NCI-H187 (cell line): Measurements from ENCODE around the gene PNPLA2.

Experiments
- DNase-seq, 2 experiments: peaks; one replicate each; lab custom pipeline; 2025; lab: John Stamatoyannopoulos, UW

The PNPLA2 gene

DNA sequence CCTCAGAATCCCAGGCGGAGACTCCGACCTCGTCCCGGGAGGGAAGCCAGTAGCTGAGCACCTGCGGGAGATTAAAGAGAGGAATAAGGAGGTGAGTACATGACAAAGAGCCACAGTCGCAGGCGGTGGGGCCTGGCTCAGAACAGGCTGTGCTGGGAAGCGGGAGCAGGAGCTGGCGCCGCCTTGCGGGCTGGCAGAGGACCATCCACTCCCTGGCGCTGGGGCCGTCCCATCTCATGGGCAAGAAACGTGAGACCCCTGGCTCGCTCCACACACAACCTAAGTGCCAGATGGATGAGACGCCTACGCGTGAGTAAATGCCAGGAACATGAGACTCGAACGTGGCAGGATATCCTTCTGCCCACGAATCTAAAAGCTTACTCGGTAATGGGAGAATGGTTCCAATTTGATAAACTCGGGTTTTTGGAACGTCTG is 35.1 kb upstream of the PNPLA2 start:
- peak; percentile 31 to 81 for DNase-seq

DNA sequence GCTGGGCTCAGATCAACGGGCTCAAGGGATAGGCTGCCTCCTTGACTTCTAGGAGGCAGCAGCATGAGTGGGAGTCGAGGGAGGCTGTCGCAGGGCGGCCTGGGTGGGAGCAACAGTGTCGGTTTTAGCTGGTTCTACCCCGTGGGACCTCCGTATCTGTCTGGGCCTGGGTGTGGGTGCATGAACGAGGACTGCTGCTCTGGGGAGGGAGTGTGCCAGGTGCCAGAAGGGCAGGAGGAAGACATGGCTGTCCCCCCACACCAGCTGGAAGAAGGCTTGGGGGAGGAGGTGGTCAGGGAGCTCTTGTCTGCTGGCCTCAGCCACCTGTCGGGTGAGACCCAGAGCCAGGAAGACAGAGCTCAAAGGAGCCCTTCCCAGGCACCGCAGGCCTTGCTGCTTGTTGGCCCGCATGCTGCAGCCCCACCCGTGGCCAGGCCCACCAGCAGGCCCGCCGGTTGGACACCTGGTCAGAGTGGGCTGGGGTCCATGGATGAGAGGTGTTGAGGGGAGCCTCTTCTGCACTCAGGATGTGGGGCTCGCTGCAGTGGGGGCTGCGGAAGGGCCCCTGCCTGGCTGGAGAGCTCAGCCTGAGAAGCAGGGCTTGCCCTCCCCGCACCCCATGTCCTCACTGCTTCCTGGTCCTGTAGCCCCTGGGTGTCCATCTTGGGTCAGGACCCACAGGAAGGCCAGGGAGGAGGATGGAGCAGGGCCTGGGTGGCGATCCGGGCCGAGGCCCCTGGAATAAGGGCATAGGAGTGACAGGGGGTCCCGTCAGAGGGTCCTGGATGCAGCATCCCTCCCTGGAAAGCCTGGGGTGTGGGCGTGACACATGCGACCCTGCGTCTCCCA is 32.3 kb upstream of the PNPLA2 start:
- DNase-seq, result no peak

DNA sequence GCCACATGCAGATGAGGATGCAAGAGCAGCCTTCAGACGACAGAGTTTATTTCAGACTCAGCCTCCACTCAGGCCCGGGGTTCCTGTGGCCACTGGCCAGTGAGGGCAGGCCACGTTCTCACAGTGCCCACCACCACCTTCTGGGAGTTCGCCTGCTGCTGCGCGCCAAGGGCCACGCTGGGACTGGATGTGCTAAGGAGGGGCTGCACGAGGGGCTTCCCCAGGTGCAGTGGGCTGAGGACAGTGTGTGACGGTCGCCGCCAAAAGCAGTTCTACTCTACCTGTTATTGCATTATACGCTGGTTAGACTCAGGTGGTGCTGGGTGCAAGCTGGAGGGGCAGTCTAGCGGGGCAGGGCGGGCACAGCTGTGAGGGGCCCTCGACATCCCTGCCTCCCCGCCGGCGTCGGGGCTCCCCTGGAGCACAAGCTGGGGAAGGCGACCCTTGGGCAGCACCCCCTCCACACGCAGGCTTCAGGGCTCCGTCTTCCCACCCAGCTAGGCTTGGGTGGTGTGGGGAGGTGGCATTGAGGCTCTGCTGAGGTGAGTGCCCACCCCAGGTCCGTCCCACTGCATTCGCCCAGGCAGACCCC is 31.5 kb upstream of the PNPLA2 start:
- no peak for DNase-seq

DNA sequence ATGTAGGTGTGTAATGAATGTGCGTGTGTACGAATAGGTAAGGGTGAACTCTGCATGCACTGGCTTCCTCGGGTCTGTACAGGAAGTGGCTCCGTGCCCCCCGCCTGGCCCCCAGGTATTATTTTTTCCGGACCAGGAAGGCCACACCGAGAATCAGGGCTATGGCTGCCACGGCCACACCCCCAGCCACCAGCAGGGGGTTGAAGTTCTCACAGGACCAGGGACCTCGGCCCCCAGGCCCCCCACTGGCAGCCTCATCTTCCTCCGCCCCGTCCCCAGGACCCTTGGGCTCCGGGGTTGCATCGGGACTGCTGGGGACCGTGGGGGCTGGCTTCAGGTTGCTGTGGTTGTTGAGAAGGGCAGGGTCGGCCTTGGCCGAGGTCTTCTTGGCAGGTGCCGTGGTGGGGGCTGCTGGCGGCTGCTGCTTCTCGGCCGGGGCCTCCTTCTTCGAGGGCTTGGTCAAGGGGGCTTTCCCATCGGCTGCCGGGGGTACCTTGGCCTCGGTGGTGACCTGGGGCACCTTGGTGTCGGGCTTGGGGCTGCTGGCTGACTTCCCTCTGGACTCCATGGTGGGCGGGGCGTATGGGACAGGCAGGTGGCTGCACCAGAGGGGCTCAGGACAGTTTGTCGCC is 30.6 kb upstream of the PNPLA2 start:
- no peak for DNase-seq

DNA sequence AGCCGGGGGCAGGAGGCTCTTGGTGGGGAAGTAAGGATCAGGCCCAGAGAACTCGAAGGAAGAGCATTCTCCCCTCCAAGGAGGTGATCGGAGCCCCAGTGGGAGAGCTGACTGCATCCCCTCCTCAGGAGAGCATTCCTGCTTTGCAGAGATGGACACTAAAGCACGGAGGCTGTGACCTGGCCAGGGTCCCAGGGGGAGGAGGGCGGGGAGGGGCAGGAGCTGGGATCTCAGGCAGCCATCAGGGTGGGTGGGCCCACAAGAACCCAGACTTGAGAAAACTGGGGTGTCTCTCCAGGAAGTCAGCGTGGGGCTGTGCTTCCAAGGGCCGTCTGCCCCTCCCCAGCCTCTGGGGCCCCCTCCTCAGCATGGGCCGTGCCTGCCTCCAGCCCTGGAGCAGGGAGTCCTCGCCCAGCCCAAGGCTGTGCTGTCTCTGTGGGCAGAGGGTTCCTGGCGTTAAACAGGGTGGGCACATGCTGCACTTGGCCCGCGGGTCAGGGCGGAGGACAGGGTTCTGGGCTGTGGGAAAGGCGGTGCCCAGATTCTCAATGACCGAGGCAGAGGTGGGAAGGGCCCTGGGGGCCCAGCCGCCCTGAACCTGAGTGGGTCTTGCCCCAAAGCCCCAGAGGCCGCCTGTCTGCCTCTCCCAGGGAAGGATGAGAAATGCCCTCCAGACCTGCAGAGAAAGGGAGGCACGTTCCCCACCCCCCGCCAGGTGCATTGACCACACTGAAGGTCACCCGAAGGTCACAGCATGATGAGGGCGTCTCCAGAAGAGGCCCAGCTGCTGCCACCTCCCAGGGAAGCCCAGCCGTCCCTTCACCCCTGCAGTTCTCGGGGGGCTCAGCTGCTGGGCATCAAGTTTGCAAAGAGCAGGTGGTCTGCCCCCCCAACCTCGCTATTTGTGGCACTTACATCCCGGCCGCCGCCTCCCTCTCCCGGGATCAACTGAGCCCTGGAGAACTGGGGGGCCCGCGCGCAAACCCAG is 29.5 kb upstream of the PNPLA2 start:
- DNase-seq, result no peak

DNA sequence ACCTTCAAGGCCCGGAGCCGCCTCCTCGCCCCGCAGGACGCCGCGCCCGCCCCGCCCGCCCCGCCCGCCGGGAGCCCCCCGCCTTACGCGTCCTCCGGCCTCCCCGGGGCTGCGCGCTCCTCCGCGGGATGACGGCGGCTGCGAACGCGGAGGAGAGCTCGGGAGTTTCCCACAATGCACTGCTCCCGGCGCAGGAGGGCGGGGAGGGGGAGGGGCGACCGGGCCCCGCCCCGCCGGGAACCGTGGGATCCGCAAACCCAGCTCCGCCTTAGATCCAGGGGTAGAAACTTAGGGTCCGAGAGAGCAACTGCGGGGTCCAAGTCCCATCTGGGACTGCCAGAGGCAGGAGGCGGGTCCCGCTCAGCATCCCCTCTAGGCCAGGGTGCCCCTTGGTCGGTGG is 28.8 kb upstream of the PNPLA2 start, which contains the start of gene CEND1:
Gene CEND1 (minus strand): TSS at position 148 of the 400 bp plus-strand sequence. CDS start 1,514 bp downstream, outside the sequence.
- DNase-seq, result peak in 1 of 2 experiments; percentile 34

DNA sequence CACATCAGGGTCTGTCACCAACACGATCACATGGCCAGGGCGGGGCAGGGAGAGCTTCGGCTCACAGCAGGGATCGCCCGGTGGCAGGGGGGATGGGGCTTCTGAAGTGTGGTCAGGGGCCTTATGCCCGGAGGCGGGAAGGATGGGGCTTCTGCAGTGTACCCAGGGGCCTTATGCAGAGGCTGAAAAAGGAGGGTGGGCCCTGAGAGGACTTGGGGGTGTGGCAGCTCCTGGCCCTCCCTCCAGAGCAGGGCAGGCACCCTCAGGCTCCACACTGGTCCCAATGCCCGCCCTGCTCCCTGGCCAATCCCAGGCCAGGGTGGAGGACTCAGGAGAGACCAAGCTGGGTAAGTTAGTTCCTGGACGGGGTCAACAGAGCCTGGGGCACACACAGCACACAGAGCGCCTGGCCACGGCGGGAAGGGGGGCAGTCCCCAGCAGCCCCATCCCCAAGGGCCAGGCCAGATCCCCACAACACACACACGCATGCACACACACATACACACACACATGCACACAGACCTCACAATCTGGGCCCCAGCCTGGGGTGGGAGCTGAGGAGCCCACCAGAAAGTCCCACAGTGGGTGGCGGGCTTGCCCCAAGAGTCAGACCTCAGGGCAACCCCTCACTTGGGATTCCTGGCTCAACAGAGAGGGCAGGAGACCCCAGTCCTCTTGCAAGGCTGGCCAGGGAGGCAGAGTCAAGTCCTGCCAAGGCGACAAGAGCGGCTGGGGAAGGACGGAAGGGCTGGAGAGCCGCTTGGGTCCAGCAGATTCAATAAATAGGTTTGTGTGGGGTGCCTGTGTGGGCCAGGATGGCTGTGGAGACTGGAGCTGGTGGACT is 27.8 kb upstream of the PNPLA2 start:
- DNase-seq, result no peak

DNA sequence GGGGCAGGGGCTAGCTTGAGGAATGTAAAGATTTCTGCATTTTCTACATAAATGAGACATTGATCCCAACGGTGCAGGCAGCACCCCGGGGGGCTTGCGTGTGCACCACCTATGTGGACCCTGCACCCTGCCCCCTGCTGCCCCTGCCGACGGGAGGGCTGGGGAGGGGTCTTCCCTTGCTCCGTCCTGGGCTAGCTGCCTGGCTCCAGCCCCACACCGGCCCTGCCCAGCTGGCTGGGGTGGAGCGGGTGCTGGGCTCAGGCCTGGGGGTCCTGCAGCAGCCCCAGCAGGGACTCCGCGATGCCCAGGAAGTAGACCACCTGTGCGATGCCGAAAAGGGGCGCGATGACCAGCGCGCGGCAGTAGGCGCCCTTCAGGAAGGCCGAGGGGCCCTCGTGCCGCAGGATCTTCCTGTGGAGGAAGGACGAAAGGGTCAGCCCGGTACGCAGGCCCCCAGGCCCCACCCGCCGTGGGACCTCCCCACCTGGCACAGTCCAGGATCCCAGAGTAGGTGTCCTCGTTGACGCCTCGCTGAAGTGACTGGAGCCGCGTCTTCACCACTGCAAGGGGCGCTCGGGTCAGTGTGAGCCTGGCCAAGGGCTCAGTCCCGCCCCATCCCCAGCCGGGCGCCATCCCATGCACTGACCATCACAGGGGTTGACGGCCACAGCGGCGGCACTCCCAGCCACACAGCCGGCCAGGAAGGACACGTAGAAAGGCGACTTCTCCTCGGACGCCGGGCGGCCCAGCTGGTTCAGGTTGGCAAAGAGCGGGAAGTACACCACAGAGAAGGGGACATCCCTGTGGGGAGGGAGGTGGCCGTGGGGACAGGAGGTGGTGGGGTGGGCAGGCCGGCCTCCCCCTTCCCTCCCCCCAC is 26.8 kb upstream of the PNPLA2 start:
- DNase-seq, result no peak

DNA sequence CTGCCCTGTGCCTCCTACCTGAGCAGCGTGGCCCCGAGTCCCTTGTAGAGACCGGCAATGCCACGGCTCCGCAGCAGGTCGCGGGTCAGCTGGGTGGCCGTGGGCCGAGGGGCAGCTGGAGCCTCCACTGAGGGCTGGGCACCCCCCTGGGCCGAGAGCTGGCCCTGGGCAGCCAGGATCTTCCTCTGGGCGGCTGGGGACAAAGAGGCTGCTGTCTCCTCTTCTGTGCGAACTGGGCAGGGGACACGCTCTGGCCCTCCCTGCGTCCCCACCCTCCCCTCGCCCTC is 26.2 kb upstream of the PNPLA2 start:
- no peak for DNase-seq

DNA sequence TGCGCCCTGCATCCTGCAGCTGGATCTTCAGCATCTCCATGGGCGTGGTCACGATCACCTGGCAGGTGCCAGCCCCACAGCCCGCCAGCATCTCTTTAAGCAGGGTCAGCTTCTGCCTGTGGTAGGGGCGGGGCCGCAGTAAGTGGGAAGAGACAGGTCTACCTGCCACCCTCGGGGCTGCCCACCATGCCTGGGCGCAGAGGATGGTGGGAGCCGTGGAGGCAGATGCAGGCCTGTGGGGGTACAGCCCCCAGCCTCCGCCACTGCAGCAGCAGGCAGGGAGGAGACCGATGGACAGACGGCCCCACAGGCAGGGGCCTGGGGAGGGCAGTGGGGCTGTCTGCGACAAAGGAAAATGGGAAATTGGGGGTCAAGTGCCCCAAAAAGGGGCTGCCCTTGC is 25.8 kb upstream of the PNPLA2 start:
- DNase-seq, result peak in 1 of 2 experiments; percentile 43

DNA sequence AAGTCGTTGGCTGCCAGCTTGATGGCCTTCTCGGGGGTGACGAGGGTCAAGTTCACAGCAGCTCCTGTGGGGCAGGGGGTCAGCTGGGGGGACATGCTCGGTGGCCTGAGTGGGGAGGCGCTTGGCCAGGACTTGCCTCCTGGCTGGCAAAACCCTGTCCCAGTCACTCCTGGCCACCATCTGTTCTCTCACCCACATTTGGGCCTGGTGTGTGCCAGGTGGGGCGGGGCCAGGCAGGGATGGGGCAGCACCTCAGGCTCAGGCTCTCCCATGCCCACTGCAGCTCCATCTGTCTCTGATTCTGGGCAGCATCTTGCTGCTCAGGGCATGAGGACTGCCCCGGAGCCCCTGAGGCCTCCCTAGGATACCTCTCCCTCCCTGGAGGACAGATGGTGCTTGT is 25.2 kb upstream of the PNPLA2 start:
- no peak for DNase-seq

DNA sequence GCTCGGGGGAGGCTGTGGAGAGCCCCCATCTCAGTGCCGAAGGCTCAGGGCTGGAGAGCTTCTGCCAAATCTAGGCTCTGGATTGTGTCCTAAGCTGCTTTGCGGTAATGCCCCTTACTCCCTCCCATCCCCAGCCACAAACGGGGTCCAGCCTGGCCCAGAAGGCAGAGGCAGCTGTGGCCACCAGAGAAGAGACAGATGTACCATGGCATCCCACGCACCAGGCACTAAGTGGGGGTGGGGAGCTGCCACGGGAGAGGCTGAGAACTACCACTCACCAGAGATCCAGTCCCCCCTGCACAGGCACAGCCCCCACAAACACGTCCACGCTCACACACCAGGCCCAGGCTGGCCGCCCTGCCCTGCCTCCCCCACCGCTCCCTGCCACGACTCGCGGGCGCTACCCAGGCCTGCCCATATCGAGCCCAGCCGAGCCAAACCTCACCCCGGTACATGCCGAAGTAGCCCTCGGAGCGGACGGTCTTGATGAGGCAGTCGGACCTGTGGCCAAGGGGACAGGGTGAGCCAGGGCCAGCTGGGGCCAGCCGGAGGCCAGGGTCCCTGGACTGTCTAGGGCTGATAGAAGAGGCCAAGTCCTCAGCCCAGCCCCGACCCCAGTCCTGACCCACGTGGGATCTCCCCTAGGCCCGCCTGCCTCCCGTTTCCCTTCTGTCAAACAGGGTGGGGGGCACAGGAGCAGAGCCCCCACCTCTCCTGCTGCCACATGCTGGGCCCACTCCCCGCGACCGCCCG is 24.5 kb upstream of the PNPLA2 start:
- no peak for DNase-seq

DNA sequence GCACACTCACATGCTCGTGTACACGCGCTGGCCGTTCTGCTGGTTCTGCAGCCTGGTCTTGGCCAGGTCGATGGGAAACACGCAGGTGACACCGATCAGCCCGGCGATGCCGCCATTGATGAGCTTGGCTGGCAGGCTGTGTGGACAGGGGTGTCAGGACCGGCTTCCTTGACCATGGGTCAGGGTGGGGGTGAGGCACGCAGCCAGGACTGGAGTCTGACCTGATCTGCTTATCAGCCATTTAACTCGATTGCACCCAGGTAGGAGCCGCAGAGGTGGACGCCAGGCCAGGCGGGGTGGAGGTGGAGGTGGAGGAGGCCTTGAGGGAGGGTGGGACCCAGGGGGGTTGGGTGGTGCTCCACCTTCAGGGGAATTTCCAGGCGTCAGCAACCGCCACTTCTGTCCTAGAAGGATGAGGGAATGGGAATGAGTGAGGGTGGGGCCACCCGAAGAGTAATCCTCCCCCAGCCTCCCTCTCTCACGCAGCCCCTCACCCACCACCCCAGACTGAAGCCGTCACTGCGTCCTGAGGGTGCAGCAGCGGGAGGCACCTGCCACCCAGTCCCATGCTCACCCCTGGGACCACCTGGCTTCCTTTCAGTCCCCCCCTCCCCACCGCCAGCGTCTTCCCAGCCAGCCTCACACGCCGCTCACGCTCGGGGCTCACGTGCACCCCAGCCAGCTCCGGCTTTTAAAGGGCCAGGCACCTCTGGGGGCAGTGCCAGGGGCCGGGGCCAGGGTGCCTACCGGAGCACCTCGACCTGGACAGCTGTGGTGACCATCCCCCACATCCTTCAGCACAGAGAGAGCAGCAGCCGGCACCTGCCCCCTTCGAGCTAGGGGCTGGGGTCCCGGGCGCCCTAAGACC is 23.7 kb upstream of the PNPLA2 start:
- DNase-seq, result no peak

DNA sequence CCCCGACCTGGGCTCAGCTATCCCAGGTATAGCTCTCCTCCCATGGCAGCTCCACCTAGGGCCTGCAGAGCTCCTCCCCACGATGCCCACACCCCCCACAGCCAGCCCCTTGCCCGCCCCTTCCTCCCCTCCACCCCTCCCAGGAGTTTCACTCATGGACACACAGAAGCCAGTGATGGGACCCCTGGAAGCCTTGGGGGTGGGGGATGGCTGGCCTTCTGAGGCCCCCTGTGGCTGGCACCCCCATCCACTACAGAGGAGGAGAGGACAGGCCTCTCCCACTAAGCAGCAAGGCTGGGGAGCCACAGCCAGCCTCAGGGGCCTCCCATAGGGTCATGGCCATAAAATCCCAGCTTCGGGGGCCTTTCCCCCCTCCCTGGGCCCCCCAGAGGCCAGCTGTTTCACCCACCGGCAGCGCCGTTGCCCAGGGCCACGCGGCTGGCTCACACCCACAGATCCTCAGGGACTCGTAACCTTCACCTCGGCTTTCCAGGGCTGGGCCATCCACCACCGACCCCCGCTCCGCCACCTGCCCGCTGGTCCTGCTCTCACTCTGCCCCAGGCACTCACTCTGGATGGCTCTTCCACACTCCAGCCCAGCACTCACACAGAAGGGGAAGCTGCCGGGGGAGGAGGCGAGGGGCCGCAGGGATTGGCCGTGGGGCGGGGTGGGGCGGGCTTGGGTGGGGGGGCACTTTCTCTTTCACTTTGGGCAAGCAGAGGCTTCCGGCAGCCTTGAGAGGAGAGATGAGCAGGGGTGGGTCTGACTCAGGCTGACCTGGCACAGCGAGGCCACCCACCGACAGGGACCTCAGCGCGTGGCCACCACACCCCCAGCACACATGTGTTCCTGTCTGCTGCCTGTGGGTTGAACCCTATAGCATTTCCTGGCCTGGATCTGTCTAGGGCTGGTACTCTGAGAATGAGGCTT is 22.8 kb upstream of the PNPLA2 start:
- peak; percentile 49 to 86 for DNase-seq

DNA sequence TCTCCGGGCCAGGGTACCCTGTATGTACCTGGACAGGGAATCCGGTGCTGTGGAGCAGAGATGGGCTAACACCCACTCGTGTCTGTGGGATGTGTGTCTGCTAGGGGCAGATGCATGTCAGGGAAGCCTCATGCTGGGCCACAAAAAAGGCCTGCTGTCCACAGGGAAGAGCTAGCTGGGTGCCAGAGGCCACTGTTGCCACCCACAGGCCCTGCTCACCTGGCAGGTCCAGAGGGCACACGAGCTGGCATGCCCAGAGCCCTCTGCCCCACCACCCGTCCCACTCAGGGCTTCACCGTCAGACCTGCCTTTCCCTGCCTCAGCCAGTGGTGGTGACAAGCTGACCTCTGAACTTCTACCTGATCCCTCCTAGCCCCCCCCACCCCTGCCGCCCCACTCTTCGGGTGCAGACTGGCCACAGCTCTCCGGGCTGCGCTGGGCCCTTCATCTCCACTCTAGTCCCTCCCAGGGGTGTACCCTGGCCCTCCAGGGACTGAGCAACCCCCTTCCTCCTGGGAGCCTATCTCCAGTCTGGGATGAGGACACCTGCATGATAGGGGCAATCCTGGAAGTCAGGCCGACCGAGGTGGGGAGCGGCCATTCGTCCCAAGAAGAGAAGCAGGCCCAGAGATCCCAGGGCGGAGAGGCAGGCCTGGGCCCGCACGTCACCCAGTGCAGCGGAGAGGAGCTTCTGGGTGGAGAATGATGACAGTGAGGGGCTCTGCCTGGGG is 22.0 kb upstream of the PNPLA2 start:
- DNase-seq, result no peak

DNA sequence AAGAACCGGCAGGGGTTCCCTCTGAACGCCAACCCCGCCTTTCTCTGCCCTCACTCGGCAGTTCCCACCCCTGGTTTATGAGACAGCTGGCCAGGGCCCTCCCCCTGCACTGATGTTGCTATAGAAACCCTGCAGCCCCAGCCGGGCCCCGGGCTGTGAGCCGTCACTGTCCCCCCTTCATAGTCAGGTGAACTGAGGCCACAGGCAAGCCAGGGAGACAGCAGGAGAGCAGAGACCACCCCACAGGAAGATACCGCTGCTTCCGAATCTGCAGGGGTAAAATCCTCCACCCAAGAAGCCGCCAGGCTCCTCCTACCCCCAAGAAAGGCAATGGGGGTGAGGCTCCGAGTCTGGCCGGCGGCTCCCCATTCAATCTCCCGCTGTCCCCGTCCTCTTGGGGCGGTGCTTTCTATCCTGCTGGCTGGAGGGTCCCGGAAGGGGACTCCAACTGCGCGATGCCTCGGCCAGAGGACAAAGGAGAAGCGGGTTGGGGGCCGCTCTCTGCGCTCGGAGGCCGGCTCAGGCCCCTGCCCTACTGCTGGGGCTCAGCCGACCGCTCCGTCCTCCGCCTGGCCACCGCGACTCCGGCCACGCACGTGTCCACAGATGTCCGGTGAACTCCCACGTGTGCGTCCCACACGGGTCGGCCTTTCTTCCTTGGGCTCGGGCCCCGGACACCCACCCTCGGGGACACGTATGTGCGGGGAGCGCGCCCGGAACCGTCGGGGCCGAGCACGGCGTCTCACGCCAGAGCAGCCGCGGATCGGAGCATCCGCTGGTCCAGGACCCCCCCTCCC is 21.2 kb upstream of the PNPLA2 start:
- DNase-seq, result peak; percentile 77 to 83
